A673 (cell line): ENCODE results near the gene NFATC1.

Source experiments
- CTCF ChIP-seq: fragments of 300-800, 200-600 bp; sonication (generic); conservative IDR thresholded peaks from 2 replicates; pipeline ENCODE4 v1.5.1; 2017; ENCODE audit warnings: low read depth, mild to moderate bottlenecking, antibody characterized with exemption, low read length, moderate library complexity, mixed read lengths
- EZH2 ChIP-seq: fragments of 200-600 bp; sonication (generic); IDR thresholded peaks from 2 replicates; pipeline ENCODE4 v1.6.1; 2017; ENCODE audit warnings: borderline replicate concordance, low read depth, mild to moderate bottlenecking, mixed read lengths, antibody characterized with exemption, low read length; ENCODE audit not compliant: poor library complexity, severe bottlenecking

GRCh38 chr18:79388043-79388442 is 7.7 kb upstream of the NFATC1 start:
- TF ChIP-seq CTCF, result no peak
- TF ChIP-seq EZH2, result no peak
